GM18505 (cell line): ENCODE results near the gene PLEKHG3.
"Not testable (repeated sequence)": the region's sequence is repeated elsewhere in the genome, so short reads cannot be mapped to it uniquely, and the experiment has no call there.

Source experiments
- ATAC-seq: cut with Tn5 transposase; IDR thresholded peaks from one replicate; pipeline ENCODE4 v1.9.1; 2021; ENCODE audit not compliant: unreplicated experiment
- POLR2A ChIP-seq: IDR thresholded peaks from 4 replicates; pipeline ENCODE4 v1.6.1; 2011; ENCODE audit warnings: borderline replicate concordance; ENCODE audit not compliant: insufficient read depth, insufficient read length; ENCODE audit errors: extremely low read depth

PLEKHG3 gene

GRCh38 chr14:64704143-64704742 lies at the start of gene PLEKHG3:
Gene PLEKHG3 (plus strand): TSS chr14:64704424. CDS start chr14:64727632, 23,208 bp downstream.
- no peak for ATAC-seq
- TF ChIP-seq POLR2A = no peak

GRCh38 chr14:64654901-64655300 lies 49.3 kb upstream of the PLEKHG3 start:
- no peak for TF ChIP-seq POLR2A
- no peak for ATAC-seq

- TF ChIP-seq POLR2A = no peak
- no peak for ATAC-seq
Measured at GRCh38 chr14:64656986-64657385, 47.2 kb upstream of the PLEKHG3 start.

- ATAC-seq = no peak
- no peak for TF ChIP-seq POLR2A
Measured at GRCh38 chr14:64658201-64658600, 46.0 kb upstream of the PLEKHG3 start.

- not testable (repeated sequence) for ATAC-seq
Measured at GRCh38 chr14:64658700-64659264, 45.4 kb upstream of the PLEKHG3 start.

GRCh38 chr14:64659366-64659765 lies 44.9 kb upstream of the PLEKHG3 start:
- no peak for TF ChIP-seq POLR2A
- no peak for ATAC-seq

GRCh38 chr14:64663174-64663573 lies 41.0 kb upstream of the PLEKHG3 start:
- no peak for ATAC-seq
- TF ChIP-seq POLR2A = no peak

- no peak for ATAC-seq
Measured at GRCh38 chr14:64671591-64671990, 32.6 kb upstream of the PLEKHG3 start.

GRCh38 chr14:64673316-64673715 lies 30.9 kb upstream of the PLEKHG3 start:
- TF ChIP-seq POLR2A = no peak
- no peak for ATAC-seq

More at GRCh38 chr14:64671591-64671990, 32.6 kb upstream of the PLEKHG3 start:
- no peak for TF ChIP-seq POLR2A

- no peak for TF ChIP-seq POLR2A
- ATAC-seq = no peak
Measured at GRCh38 chr14:64673748-64674147, 30.5 kb upstream of the PLEKHG3 start.

GRCh38 chr14:64674829-64675228 lies 29.4 kb upstream of the PLEKHG3 start:
- no peak for ATAC-seq
- no peak for TF ChIP-seq POLR2A

GRCh38 chr14:64675312-64675711 lies 28.9 kb upstream of the PLEKHG3 start:
- ATAC-seq = no peak
- TF ChIP-seq POLR2A = no peak

- no peak for ATAC-seq
- TF ChIP-seq POLR2A = no peak
Measured at GRCh38 chr14:64676410-64677008, 27.7 kb upstream of the PLEKHG3 start.

GRCh38 chr14:64680013-64680713 lies 24.1 kb upstream of the PLEKHG3 start:
- no peak for TF ChIP-seq POLR2A
- no peak for ATAC-seq
